ENCODE measurements around the gene YKT6.

- TF ChIP-seq CTCF (IDR thresholded peaks at IDR 0.05) (no peak), POLR2AphosphoS5 (IDR thresholded peaks at IDR 0.05) (no peak)
Observed at GRCh38 chr7:44240376-44240775, 39.6 kb downstream of the YKT6 start.
